H1 (cell line): ENCODE data around the gene ARHGAP21. TPM values are rescaled to one million over a fixed set of nuclear protein-coding genes. Genes with fewer than 3 reads are reported as not detected.

ENCODE experiments used
- CTCF ChIA-PET: fragments of 300-600 bp; sonication (Branson Sonifier 250); formaldehyde crosslinking; loops from one replicate; lab custom pipeline; 2021; ENCODE audit not compliant: partially characterized antibody; lab: Charles Lee
- POLR2A ChIA-PET: fragments of 300-600 bp; sonication (Branson Sonifier 250); formaldehyde crosslinking; loops from one replicate; lab custom pipeline; 2021; ENCODE audit warnings: inconsistent platforms; ENCODE audit not compliant: partially characterized antibody; lab: Charles Lee
- DNase-seq, 2 experiments: peaks; one replicate each; pipeline versions ENCODE4 v3.0.0 to v3.0.0-alpha.2; 2010 to 2022; ENCODE audit warnings: low spot score in 2 of 2, low read depth in 1 of 2, mixed read lengths in 1 of 2
- FAIRE-seq: peaks from 2 replicates; lab custom pipeline; 2011; peaks lifted over from hg19 to GRCh38; lab: Jason Lieb, UNC
- H2AFZ ChIP-seq: 2 replicates; pipeline ENCODE4 v1.8.1; 2012; ENCODE audit warnings: low read length, inconsistent platforms
- H2AK5ac ChIP-seq: 2 replicates; pipeline ENCODE4 v1.6.1; 2013; ENCODE audit warnings: low read depth, low read length
- H2BK120ac ChIP-seq: replicated peaks from 2 replicates; pipeline ENCODE3; 2013; ENCODE audit warnings: low read depth, low read length, inconsistent platforms
- H2BK12ac ChIP-seq: 2 replicates; pipeline ENCODE4 v1.6.1; 2013; ENCODE audit warnings: low read depth, low read length
- H2BK15ac ChIP-seq: 2 replicates; pipeline ENCODE4 v1.6.1; 2013; ENCODE audit warnings: low read length
- H2BK20ac ChIP-seq: 2 replicates; pipeline ENCODE4 v1.6.1; 2013; ENCODE audit warnings: low read length
- H2BK5ac ChIP-seq: 2 replicates; pipeline ENCODE4 v1.6.1; 2013; ENCODE audit warnings: low read depth, low read length
- H3K14ac ChIP-seq: 2 replicates; pipeline ENCODE4 v1.6.1; 2013; ENCODE audit warnings: inconsistent platforms; ENCODE audit not compliant: insufficient read length
- H3K18ac ChIP-seq: 2 replicates; pipeline ENCODE4 v1.6.1; 2013; ENCODE audit warnings: low read length; ENCODE audit errors: extremely low read depth
- H3K23ac ChIP-seq: 2 replicates; pipeline ENCODE4 v1.6.1; 2013; ENCODE audit warnings: inconsistent platforms; ENCODE audit not compliant: insufficient read length
- H3K23me2 ChIP-seq: 2 replicates; pipeline ENCODE4 v1.6.1; 2013; ENCODE audit warnings: low read depth, low read length
- H3K27ac ChIP-seq: 2 replicates; pipeline ENCODE4 v1.6.1; 2011; ENCODE audit warnings: low read depth, low read length, inconsistent platforms
- H3K27me3 ChIP-seq, 4 experiments: replicated peaks in 1 of 4; 1 replicate in 1 of 4; 2 replicates in 3 of 4; pipeline versions ENCODE4 v1.6.1 to v1.8.1; 2011 to 2013; ENCODE audit warnings: low read length in 3 of 4, mild to moderate bottlenecking in 3 of 4, inconsistent platforms in 2 of 4, mixed read lengths in 2 of 4, moderate library complexity in 1 of 4; ENCODE audit not compliant: control insufficient read depth in 3 of 4, insufficient read depth in 3 of 4; ENCODE audit errors: extremely low read depth in 1 of 4
- H3K36me3 ChIP-seq, 4 experiments: 2 replicates each; pipeline versions ENCODE4 v1.6.1 to v1.8.1; 2011 to 2013; ENCODE audit warnings: mild to moderate bottlenecking in 4 of 4, low read length in 3 of 4, moderate library complexity in 2 of 4, control low read depth in 1 of 4, inconsistent platforms in 1 of 4; ENCODE audit not compliant: insufficient read depth in 4 of 4, control insufficient read depth in 2 of 4
- H3K4ac ChIP-seq: replicated peaks from 2 replicates; pipeline ENCODE3; 2013; ENCODE audit warnings: low read length, low read depth, mixed read lengths, inconsistent platforms; ENCODE audit not compliant: insufficient read length
- H3K4me1 ChIP-seq, 4 experiments: replicated peaks in 1 of 4; 1 replicate in 1 of 4; 2 replicates in 3 of 4; pipeline versions ENCODE4 v1.6.1 to v1.8.1; 2011 to 2013; ENCODE audit warnings: low read length in 3 of 4, inconsistent platforms in 2 of 4, mixed read lengths in 1 of 4; ENCODE audit not compliant: insufficient read depth in 4 of 4, control insufficient read depth in 3 of 4
- H3K4me2 ChIP-seq, 2 experiments: 2 replicates each; pipeline versions ENCODE4 v1.6.1 to v1.8.1; 2011 to 2013; ENCODE audit warnings: low read depth in 2 of 2, low read length in 2 of 2, control low read depth in 1 of 2, inconsistent platforms in 1 of 2, mild to moderate bottlenecking in 1 of 2; ENCODE audit not compliant: insufficient read depth in 1 of 2
- H3K4me3 ChIP-seq, 4 experiments: fragments of 200-600, 300-600 bp in 1 of 4; sonication (generic), shearing (Covaris generic), sonication (Bioruptor Twin) in 1 of 4; 2 replicates each; pipeline versions ENCODE4 v1.5.1 to v1.8.1; 2011 to 2016; ENCODE audit warnings: low read length in 4 of 4, low read depth in 3 of 4, control low read depth in 2 of 4, inconsistent platforms in 2 of 4, mild to moderate bottlenecking in 2 of 4, mixed read lengths in 1 of 4, moderate library complexity in 1 of 4; ENCODE audit not compliant: insufficient read depth in 2 of 4; ENCODE audit errors: extremely low read depth in 1 of 4
- H3K56ac ChIP-seq: replicated peaks from 2 replicates; pipeline ENCODE3; 2013; ENCODE audit warnings: low read depth, mild to moderate bottlenecking, mixed read lengths, low read length, inconsistent platforms; ENCODE audit not compliant: insufficient read length
- H3K79me1 ChIP-seq: 2 replicates; pipeline ENCODE4 v1.6.1; 2013; ENCODE audit warnings: low read depth, low read length, control low read depth
- H3K79me2 ChIP-seq, 2 experiments: 2 replicates each; pipeline versions ENCODE4 v1.6.1 to v1.8.1; 2012 to 2013; ENCODE audit warnings: low read length in 2 of 2, mild to moderate bottlenecking in 2 of 2, inconsistent platforms in 1 of 2; ENCODE audit not compliant: insufficient read depth in 2 of 2, control insufficient read depth in 1 of 2
- H3K9ac ChIP-seq, 4 experiments: replicated peaks in 1 of 4; 1 replicate in 1 of 4; 2 replicates in 3 of 4; pipeline versions ENCODE4 v1.6.1 to v1.8.1; 2011 to 2013; ENCODE audit warnings: low read depth in 3 of 4, low read length in 3 of 4, control low read depth in 2 of 4, mild to moderate bottlenecking in 2 of 4, moderate library complexity in 2 of 4, inconsistent platforms in 1 of 4; ENCODE audit errors: extremely low read depth in 1 of 4
- H3K9me3 ChIP-seq, 2 experiments: 2 replicates each; pipeline versions ENCODE4 v1.6.1 to v1.8.1; 2012 to 2013; ENCODE audit warnings: mild to moderate bottlenecking in 2 of 2, moderate library complexity in 2 of 2, control low read depth in 1 of 2, inconsistent platforms in 1 of 2, low read depth in 1 of 2, low read length in 1 of 2, mixed read lengths in 1 of 2; ENCODE audit not compliant: insufficient read depth in 2 of 2
- H4K20me1 ChIP-seq, 2 experiments: replicated peaks in 1 of 2; 2 replicates each; pipeline versions ENCODE3 to v1.8.1; 2011 to 2013; ENCODE audit warnings: inconsistent platforms in 2 of 2, low read length in 2 of 2, mild to moderate bottlenecking in 1 of 2; ENCODE audit not compliant: insufficient read depth in 2 of 2, control insufficient read depth in 1 of 2
- H4K5ac ChIP-seq: 2 replicates; pipeline ENCODE4 v1.6.1; 2013; ENCODE audit warnings: low read length, low read depth, mixed read lengths, inconsistent platforms; ENCODE audit not compliant: insufficient read length
- H4K8ac ChIP-seq: 2 replicates; pipeline ENCODE4 v1.8.0; 2013; ENCODE audit warnings: mild to moderate bottlenecking, moderate library complexity, low read length, inconsistent platforms; ENCODE audit not compliant: insufficient read depth; ENCODE audit errors: extremely low read depth
- H4K91ac ChIP-seq: replicated peaks from 2 replicates; pipeline ENCODE3; 2013; ENCODE audit warnings: low read length, mixed read lengths, inconsistent platforms; ENCODE audit not compliant: insufficient read length
- POLR2A ChIP-seq, 2 experiments: IDR thresholded peaks; 1 replicate in 1 of 2; 2 replicates in 1 of 2; pipeline ENCODE4 v1.6.1; 2011; ENCODE audit warnings: low read depth in 2 of 2, low read length in 2 of 2, mild to moderate bottlenecking in 2 of 2; ENCODE audit errors: control extremely low read depth in 1 of 2
- WGBS, 2 experiments: shearing (Covaris generic) in 1 of 2; methylation state at CpG; one replicate each; pipeline versions ENCODE4 v1.1.6 to v1.1.7; 2013 to 2015; ENCODE audit warnings: low lambda C conversion rate in 2 of 2, mixed read lengths in 2 of 2, inconsistent platforms in 1 of 2, low coverage in 1 of 2, missing lambda C conversion rate in 1 of 2; ENCODE audit not compliant: insufficient replicate concordance in 2 of 2, insufficient coverage in 1 of 2, insufficient read length in 1 of 2; ENCODE audit errors: extremely low coverage in 1 of 2, missing lambda C conversion rate in 1 of 2; 5-methylcytosine and 5-hydroxymethylcytosine counted together
- polyA plus RNA-seq, 7 experiments: library from polyadenylated mRNA; depleted of rRNA in 3 of 7; stranded (reverse) in 5 of 7; unstranded in 2 of 7; fragments of >200 nt in 5 of 7; fragments of 200-250 nt in 2 of 7; gene quantifications; 1 replicate in 5 of 7; 2 replicates in 1 of 7; 4 replicates in 1 of 7; pipeline versions ENCODE4 v1.2.1 to v1.2.3, GENCODE V29; 2011 to 2013; ENCODE audit warnings: missing spikeins in 2 of 7, mixed read lengths in 2 of 7
- total RNA-seq: library from RNA; stranded (reverse); fragmentation: NEBNext Ultra II Directional; extraction: Animal tissue kit (Norgen Biotek cat#: 25700); gene quantifications from 2 replicates; pipeline ENCODE4 v1.2.1, GENCODE V29; 2021

The ARHGAP21 gene
- total and polyA plus RNA-seq, 2 of the 8 experiments (the other 6 are each of a cell fraction or from before 2014, with no cell fraction given): 14.4 to 35.3 TPM

- no peak overlapping the region for H3K23ac ChIP-seq
- FAIRE-seq (no peak), DNase-seq (no peak)
- H4K91ac ChIP-seq: no peak overlapping the region
- no peak overlapping the region for H3K9ac ChIP-seq
- no peaks in the 10 kb centered on the region; a peak in 1 of 8 replicates for H3K36me3 ChIP-seq
- no peak overlapping the region for H2AFZ ChIP-seq
- no peak overlapping the region for H4K8ac ChIP-seq
- H2BK15ac ChIP-seq: no peak overlapping the region
- no peak overlapping the region for H3K14ac ChIP-seq
- H2BK5ac ChIP-seq: no peak overlapping the region
- H3K4me3 ChIP-seq: no peak overlapping the region
- no peaks in the 10 kb centered on the region for H3K9me3 ChIP-seq
- H2BK120ac ChIP-seq: no peak overlapping the region
- no peaks in the 10 kb centered on the region for H3K79me2 ChIP-seq
- ChIA-PET CTCF (no interaction called here), POLR2A (no interaction called here)
- no peak overlapping the region for H3K56ac ChIP-seq
- H3K27me3 ChIP-seq: no peaks in the 10 kb centered on the region
- 83% methylated on average over 4 of the region's 4 CpGs; no CpG with 5 or more reads in 1 of the 2 experiments for WGBS, 2 experiments
- no peak overlapping the region for H2BK12ac ChIP-seq
- no peak overlapping the region for H3K4ac ChIP-seq
- H3K4me1 ChIP-seq: no peaks in the 10 kb centered on the region
- H2AK5ac ChIP-seq: no peak overlapping the region
- no peak overlapping the region for H3K27ac ChIP-seq
- H3K23me2 ChIP-seq: no peaks in the 10 kb centered on the region
- H2BK20ac ChIP-seq: no peak overlapping the region
- no peaks in the 10 kb centered on the region for H3K79me1 ChIP-seq
- H3K4me2 ChIP-seq: no peak overlapping the region
- no peak overlapping the region for H3K18ac ChIP-seq
- H4K5ac ChIP-seq: no peak overlapping the region
- H4K20me1 ChIP-seq: no peaks in the 10 kb centered on the region
- TF ChIP-seq POLR2A (IDR thresholded peaks at IDR 0.05; ENCODE audit: control extremely low read depth in 1 of 2, low read depth in 2 of 2, low read length in 2 of 2): no peak
These were observed 97.9 kb downstream of the ARHGAP21 start for GRCh38 chr10:24625778-24626177.
